GM19328 (cell line): ENCODE results near the gene BLOC1S5.

Experiments used
- ATAC-seq: cut with Tn5 transposase; IDR thresholded peaks from one replicate; pipeline ENCODE4 v1.9.1; 2021; ENCODE audit warnings: mild to moderate bottlenecking, moderate library complexity; ENCODE audit not compliant: unreplicated experiment

Gene BLOC1S5

DNA sequence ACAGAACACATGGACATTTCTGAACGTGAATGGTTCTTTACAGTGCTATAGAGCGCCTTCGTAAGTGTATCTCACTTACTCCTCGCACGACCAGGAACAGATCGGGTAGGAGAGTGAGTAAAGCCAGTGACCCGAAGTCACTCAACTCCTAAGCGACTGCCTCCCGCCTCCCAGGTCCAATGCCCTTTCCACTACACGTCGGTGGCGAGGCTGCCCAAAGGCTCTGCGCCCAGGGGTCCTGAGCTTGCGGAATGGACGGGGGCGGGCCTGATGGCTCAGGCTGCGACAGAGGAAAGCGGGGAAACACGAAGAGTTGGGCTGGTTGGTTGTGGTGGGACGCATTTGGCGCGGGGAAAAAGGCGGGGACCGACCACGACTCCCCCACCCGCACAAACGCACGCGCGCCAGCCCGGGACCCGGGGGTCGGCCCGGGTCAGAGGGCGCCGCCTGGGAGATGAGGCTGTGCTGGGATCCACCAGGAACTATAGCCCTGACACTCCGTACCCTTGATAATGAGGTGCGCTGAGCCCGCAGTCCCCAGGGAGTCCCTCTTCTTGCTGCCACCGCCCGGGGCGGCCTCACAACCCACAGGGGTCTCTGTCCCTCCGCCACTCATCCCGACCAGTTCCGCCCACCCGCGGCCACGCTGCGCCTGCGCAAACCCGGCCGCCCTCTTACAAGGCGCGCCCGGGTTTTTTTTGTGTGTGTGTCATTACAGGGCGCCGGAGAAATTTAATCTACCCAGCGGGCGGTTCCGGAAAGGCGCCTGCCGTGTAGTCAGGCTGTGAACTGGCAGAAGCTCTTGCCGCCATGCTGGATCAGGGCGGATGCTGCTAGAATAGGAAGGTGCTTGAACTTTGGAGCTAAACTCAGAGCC lies at the start of gene BLOC1S5:
Gene BLOC1S5, minus strand, starts transcription at position 629 of the 877 bp plus-strand sequence. Its CDS starts 13 bp downstream, at position 616.
- peak; percentile 81 for ATAC-seq

- no peak for ATAC-seq
These were observed 49.0 kb upstream of the BLOC1S5 start for GRCh38 chr6:8113131-8113654.

GRCh38 chr6:8110725-8111124 lies 46.5 kb upstream of the BLOC1S5 start:
- ATAC-seq, result no peak

DNA sequence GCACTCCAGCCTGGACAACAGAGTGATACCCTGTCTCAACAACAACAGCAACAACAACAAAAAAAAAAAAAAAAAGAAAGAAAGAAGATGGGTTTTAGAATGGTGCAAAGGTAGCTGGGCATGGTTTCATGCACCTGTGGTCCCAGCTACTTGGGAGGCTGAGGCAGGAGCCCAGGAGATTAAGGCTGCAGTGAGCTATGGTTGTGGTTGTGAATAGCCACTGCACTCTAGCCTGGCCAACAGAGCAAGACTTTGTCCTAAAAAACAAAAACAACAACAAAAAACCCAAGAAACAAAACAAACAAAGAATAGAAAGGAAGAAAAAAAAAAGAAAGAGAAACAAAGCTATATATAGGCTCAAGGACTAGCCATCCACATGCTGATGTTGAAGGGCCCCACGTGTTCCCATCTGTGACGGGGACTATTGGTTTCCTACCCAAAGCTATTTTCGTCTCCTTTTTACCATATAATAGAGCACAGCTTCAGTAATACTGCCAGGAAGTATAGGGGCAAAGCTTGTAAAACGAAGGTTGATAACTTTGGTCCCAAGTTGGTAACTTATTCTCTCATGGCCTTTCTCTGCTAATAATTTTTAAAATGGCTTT lies 46.0 kb upstream of the BLOC1S5 start:
- ATAC-seq, result peak; percentile 86

GRCh38 chr6:8108759-8109539 lies 44.8 kb upstream of the BLOC1S5 start:
- no peak for ATAC-seq

GRCh38 chr6:8108031-8108660 lies 44.0 kb upstream of the BLOC1S5 start:
- no peak for ATAC-seq

- no peak for ATAC-seq
These were observed 41.6 kb upstream of the BLOC1S5 start for GRCh38 chr6:8105791-8106190.

GRCh38 chr6:8103726-8104125 lies 39.5 kb upstream of the BLOC1S5 start:
- ATAC-seq, result no peak

GRCh38 chr6:8102122-8102958 lies 38.2 kb upstream of the BLOC1S5 start, which contains the start of gene EEF1E1:
Gene EEF1E1, minus strand, starts transcription at chr6:8102548. Its CDS starts 27 bp downstream, at chr6:8102521.
- peak; percentile 99 for ATAC-seq

GRCh38 chr6:8100159-8100854 lies 36.1 kb upstream of the BLOC1S5 start:
- no peak for ATAC-seq

GRCh38 chr6:8090650-8091049 lies 26.5 kb upstream of the BLOC1S5 start:
- ATAC-seq, result no peak

DNA sequence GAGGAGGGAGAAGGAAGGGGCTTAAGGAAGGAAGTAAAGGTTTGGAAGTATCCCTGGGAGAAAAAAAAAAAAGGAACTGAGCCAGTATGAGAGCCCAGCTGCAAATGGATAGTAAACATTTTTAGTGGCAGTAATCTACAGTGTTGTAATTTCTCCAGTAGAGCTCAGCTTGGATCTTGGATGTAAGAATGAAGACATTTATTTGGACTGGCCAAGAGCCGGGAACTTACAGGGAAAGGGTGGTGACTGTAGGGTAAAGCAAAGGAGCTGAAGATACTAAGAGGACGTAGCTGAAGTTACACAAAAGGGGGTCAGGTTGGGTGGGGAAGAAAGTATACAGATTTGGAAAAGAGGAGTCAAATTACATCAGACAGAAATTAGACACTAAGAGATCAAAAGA lies 24.7 kb upstream of the BLOC1S5 start:
- no peak for ATAC-seq

GRCh38 chr6:8087870-8088754 lies 23.9 kb upstream of the BLOC1S5 start:
- no peak for ATAC-seq

GRCh38 chr6:8086755-8087306 lies 22.6 kb upstream of the BLOC1S5 start:
- no peak for ATAC-seq

GRCh38 chr6:8085053-8085511 lies 20.9 kb upstream of the BLOC1S5 start:
- ATAC-seq, result no peak

- no peak for ATAC-seq
These were observed 20.4 kb upstream of the BLOC1S5 start for GRCh38 chr6:8084586-8084985.

DNA sequence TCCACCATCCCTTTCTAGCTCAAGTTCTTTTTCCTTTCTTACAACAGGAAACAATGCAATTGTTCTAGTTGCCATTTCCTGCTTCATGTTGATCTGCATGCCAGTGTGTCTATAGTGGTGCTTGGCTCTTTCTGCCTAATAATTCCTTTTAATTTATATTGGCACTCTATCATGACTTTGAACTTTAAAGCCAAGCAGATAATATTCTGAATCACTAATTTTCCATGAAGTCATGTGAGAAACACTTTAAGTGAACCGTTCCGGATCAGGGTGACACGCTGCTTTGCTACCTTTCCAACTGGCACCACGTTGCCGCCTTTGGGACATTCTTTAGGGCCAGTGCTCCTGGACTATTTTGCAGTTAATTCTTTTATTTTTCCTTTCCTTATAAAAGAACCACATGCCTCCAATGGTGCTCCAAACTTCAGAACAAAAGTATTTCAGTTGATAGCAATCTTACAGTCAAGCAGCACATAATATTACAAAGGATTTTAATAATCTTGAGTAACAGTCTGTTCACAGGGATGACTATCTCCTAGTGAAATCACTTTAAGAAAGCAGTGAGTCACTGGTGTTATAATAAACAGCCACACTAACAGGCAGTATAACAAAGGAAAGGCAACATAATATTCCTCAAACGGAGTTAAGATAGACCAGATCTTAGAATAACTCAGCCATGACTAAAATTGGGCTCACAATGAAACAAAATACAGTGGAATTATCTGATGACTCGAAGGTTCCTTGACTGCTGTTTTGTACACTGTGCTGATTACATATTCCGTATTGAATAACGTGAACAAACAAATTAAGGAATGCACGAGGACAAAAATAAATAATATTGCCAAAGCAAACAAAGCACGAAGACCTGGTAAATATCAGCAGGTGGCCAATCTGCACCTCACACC lies 19.0 kb upstream of the BLOC1S5 start:
- no peak for ATAC-seq
